ENCODE measurements around the gene RASL12.
"Not testable (repeated sequence)": the region's sequence is repeated elsewhere in the genome, so short reads cannot be mapped to it uniquely, and the experiment has no call there.

Gene RASL12

DNA sequence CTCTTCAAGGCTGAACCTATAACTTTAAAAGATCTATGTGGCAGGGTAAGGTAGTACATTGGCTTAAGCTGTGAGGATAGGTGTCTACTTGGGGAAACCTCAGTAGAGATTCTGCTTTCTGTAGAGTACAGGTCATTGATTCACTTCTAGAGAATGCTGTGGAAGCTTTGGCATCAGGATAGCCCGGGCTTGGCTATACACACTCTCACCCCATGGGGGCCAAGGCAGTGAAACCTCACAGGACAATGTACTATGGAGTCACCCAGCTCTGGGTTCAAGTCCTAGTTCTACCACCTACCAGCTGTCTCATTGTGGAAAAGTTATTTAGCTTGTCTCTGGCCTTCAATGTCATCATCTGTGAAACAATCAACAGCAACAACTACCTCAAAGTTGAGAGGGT, 47.4 kb downstream of the RASL12 start:
- no peak for DNase-seq

DNA sequence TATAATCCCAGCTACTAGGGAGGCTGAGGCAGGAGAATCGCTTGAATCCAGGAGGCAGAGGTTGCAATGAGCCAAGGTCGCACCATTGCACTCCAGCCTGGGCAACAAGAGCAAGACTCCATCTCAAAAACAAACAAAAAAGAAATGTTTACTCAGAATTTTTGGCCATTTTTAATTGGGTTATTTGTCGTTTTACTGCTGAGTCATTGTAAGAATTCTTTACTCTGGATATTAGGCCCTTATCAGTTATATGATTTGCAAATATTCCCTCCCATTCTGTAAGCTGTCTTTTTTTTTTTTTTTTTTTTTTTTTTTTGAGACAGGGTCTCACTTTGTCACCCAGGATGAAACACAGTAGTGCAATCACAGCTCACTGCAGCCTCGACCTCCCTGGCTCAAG, 56.6 kb downstream of the RASL12 start:
- not testable (repeated sequence) for DNase-seq

GRCh38 chr15:65008983-65009382, 58.8 kb downstream of the RASL12 start:
- peak; percentile 17 for DNase-seq

DNA sequence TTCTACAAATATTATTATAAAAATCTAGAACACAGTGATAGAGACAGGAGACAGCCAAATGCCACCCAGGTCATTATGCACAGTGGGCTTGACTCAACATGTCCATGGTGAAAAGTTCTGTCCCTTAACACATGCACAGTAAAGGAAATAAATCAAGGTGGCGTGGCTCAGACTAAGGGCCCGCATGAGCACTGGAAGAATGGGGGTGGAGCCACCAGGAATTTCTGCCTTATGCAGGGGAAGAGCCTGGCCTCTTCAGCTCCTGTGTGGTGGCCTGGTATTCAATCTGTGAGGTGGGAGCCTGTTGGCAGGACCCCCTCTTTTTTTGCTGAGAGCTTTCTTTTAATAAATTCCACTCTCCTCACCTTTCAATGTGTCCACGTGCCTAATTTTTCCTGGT, 60.9 kb downstream of the RASL12 start:
- DNase-seq = no peak

DNA sequence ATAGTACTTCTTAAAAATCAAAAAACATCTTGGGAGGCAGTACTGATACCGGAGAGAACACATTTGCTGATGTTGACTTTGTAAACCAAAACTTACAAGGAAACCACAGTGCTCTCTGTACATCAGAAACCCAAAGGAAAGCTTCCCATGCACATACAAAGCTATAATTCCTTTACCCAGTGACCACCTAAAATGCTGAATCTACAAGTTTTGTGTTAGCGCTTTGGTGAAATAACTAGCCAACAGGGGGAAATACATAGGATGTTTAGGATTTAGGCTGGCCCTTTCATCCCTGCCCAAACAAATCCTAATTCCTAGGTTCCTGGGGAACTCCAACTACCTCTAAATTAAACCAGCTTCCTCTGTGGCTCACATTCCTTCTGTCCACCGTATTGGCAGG, 62.8 kb downstream of the RASL12 start:
- DNase-seq = no peak

Data from NCI-H82 (cell line).